HG02884 (cell line): Measurements from ENCODE around the gene CTAGE8.
"Not testable (repeated sequence)": the region's sequence is repeated elsewhere in the genome, so short reads cannot be mapped to it uniquely, and the experiment has no call there.

Experiments used
- ATAC-seq: cut with Tn5 transposase; IDR thresholded peaks from one replicate; pipeline ENCODE4 v1.9.1; 2021; ENCODE audit warnings: mild to moderate bottlenecking, moderate library complexity; ENCODE audit not compliant: unreplicated experiment

Gene CTAGE8

DNA sequence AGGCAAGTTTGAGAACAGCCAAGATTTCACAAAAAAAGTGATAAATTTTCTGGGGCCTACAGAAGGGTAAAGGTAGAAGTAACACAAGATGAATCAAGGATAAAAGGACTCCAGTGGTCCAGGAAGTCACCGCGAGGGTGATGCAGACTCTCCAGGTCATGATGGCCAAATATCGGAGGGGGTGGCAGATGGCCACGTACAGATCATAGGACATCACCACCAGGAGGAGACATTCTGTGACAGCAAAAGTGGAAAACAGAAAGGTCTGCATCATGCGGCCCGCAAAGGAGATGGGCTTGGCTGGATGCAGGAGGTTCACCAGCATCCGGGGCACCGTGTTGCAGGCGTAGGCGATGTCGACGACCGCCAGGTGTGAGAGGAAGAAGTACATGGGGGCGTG lies 10.0 kb downstream of the CTAGE8 start:
- not testable (repeated sequence) for ATAC-seq

GRCh38 chr7:144256112-144256511 lies 13.0 kb downstream of the CTAGE8 start:
- no peak for ATAC-seq

DNA sequence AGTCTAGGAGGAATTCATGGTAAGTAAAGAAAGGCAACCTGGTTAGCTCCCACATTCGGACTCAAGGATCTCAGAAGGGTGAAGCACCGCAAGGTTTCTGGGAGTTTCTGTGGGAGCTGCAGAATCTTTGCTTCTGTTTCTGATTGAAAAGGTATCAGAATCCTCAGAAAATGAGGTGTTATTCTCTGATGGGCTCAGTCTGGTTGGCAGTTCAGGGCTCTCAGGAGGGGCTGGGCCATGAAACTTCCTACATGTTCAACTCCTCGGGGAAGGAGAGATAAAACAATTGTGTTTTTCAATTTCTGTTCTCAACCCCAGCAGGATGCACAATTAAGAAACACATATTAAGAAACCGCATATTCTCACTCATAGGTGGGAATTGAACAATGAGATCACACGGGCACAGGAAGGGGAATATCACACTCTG lies 13.6 kb downstream of the CTAGE8 start:
- ATAC-seq = no peak

DNA sequence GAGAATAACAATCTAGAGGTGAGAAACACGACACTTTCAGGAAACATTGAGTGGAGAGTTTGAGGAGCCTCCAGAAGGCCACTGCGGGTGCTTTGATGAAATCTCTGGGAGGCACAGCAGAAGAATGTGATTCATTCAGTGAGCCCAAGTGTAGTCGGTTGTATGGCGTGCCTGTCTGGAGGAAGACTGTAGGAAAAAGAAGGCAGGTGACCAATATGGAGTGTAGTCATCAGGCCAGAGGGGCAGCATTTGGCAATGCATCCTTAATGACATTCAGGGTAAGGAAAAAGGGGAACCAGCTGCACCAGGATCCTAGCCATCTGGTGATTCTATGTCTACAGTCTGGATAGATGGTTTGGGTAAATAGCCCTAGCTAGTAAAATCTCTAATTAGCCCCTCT lies 16.8 kb downstream of the CTAGE8 start:
- ATAC-seq = not testable (repeated sequence)

- ATAC-seq = not testable (repeated sequence)
These were observed 21.3 kb downstream of the CTAGE8 start for GRCh38 chr7:144247674-144248330.

DNA sequence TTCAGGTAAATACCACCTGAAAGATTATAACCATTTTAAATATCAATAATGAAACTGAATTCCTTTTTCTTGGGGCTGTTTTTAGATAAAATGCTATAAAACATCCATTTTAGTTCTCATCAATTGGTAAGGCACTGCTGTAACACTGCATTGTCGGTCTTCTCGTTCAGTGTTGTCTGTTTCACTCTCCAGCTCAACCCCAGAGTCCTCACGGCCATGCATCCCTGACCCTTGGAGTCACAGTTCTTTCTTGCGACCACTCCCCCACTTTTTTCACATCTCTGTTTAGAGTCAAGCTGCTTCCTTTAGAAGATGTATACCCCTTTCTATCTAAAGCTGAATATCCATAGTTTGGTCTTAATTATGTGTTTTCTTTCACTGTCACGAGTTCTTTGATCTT lies 22.1 kb downstream of the CTAGE8 start:
- not testable (repeated sequence) for ATAC-seq

- not testable (repeated sequence) for ATAC-seq
These were observed 23.7 kb downstream of the CTAGE8 start for GRCh38 chr7:144245372-144245771.

DNA sequence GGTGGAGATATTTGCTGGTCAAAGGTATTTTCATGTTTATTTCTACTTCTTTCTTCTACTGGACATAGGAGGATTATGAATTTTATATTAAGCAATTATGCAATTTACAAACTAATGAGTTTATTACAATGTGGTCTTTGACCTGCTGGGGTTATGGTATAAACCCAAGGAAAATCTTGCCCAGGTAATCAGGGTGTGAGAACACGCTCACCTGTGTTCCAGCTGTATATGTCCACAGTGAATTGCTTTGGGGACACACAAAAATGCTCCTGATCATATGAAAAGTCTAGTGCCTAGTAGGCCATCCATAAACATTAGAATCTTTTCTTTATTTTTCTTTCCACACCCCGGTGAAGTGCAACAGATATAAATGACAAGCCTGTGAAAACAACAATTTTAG lies 29.7 kb downstream of the CTAGE8 start, which contains the start of gene OR2A42:
TSS of gene OR2A42 (minus strand) at position 241 of the 400 bp plus-strand sequence. CDS start 6,762 bp downstream, outside the sequence.
- ATAC-seq = not testable (repeated sequence)

GRCh38 chr7:144238530-144239082 lies 30.5 kb downstream of the CTAGE8 start:
- not testable (repeated sequence) for ATAC-seq

GRCh38 chr7:144233039-144233438 lies 36.0 kb downstream of the CTAGE8 start:
- ATAC-seq = not testable (repeated sequence)

DNA sequence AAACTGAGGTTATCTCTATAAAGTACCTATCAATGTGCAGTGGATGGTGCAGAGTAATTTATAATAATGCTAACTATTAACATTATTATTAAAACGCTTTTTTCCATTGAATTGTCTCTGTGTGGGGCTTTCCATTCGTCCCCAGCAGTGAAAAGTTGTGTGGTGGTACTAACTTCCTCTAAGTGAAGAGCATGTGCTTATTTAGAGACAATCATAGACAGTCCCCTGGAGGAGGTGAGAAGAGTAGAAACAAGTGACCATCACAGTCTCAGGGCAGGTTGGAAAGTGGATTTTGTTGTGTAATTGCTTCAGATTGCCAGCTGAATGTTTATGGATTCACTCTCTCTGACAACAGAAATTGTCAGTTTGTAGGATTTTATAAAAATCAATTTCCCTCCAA lies 38.1 kb downstream of the CTAGE8 start:
- ATAC-seq = not testable (repeated sequence)

- not testable (repeated sequence) for ATAC-seq
These were observed 40.3 kb downstream of the CTAGE8 start for GRCh38 chr7:144228810-144229209.

GRCh38 chr7:144226866-144227265 lies 42.2 kb downstream of the CTAGE8 start:
- ATAC-seq = not testable (repeated sequence)

DNA sequence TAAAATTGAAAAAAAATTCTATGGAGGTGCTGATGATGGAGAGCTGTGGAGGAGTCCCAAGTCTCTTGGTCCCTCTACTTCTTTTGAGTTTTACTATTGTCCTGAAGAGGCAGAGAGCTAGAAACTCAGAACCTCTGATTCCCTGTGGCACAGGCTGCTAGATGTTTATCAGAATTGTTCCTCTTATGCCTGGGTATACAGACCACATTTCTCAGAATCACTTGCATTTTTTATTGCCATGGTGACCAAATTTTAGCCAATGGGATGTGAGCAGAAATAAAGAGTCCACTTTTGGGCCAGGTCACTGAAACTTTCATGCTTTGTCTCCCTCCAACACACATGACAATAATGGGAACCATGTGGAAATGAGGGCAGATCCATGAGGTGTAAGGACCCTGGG lies 45.4 kb downstream of the CTAGE8 start:
- ATAC-seq = not testable (repeated sequence)

DNA sequence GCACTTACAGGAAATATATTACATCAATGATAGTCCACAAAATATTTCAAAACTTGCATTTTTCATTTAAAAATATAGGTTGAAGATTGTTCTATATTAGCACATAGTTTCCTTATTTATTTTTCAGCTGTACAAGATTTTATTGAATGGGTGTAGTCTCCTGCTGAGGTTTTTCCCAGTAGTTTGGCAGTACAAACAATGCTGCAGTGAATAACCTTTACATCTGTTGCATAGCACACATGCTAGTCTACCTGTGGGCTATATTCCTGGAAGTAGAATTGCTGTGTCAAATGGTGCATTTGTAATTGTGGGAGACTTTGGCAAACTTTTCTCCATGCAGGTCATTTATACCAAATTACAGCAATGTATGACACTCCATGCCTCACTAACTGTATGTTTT lies 48.6 kb downstream of the CTAGE8 start:
- not testable (repeated sequence) for ATAC-seq

- not testable (repeated sequence) for ATAC-seq
These were observed 49.9 kb downstream of the CTAGE8 start for GRCh38 chr7:144219149-144219548.

- not testable (repeated sequence) for ATAC-seq
These were observed 50.5 kb downstream of the CTAGE8 start for GRCh38 chr7:144218581-144218980.

DNA sequence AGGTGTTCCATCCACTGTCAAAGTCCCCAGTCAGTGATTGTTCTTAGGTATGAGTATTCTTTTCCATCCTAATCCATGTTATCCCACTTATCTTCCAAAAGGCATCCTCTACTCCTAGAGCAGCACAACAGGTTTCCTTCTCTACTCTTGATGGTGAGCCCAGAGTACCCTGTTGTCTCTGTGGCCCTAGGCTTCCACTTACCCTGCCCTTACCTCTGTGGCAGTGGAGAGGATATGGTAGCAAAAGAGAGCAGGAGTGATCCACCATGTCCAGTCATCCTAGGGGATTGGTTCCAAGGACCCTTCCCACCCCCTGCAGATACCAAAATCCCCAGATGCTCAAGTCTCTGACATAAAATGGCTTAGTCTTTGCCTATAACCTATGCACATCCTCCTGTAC lies 51.9 kb downstream of the CTAGE8 start:
- ATAC-seq = not testable (repeated sequence)
